Inferior parietal cortex (tissue), 1 donor: Measurements from ENCODE around the gene ZNF324.
"Not testable (repeated sequence)": the region's sequence is repeated elsewhere in the genome, so short reads cannot be mapped to it uniquely, and the experiment has no call there.

ENCODE experiments used
- DNase-seq: peaks from one replicate; pipeline ENCODE4 v3.0.0-alpha.2; 2016; ENCODE audit errors: extremely low spot score

Gene ZNF324

GRCh38 chr19:58471736-58472135, 4.9 kb downstream of the ZNF324 start:
- DNase-seq = no peak

- DNase-seq = no peak
These were observed 6.9 kb downstream of the ZNF324 start for GRCh38 chr19:58473775-58474174.

GRCh38 chr19:58474291-58474996, 7.6 kb downstream of the ZNF324 start:
- no peak for DNase-seq

GRCh38 chr19:58474997-58475713, 8.3 kb downstream of the ZNF324 start:
- DNase-seq = peak; percentile 6

GRCh38 chr19:58475714-58476497, 9.0 kb downstream of the ZNF324 start, which contains the start of gene ZNF446:
TSS of gene ZNF446 (plus strand) at chr19:58476352. CDS start at chr19:58477219, 867 bp downstream.
- DNase-seq = peak; percentile 96

GRCh38 chr19:58476498-58477015, 9.7 kb downstream of the ZNF324 start:
- DNase-seq = peak; percentile 19

GRCh38 chr19:58477130-58477529, 10.2 kb downstream of the ZNF324 start:
- DNase-seq = no peak

GRCh38 chr19:58477871-58478270, 11.0 kb downstream of the ZNF324 start:
- no peak for DNase-seq

GRCh38 chr19:58479303-58479702, 12.4 kb downstream of the ZNF324 start:
- DNase-seq = no peak

- no peak for DNase-seq
These were observed 13.0 kb downstream of the ZNF324 start for GRCh38 chr19:58479736-58480480.

GRCh38 chr19:58480481-58480830, 13.6 kb downstream of the ZNF324 start:
- DNase-seq = no peak

GRCh38 chr19:58480831-58481230, 14.0 kb downstream of the ZNF324 start:
- no peak for DNase-seq

GRCh38 chr19:58482372-58482771, 15.5 kb downstream of the ZNF324 start:
- DNase-seq = no peak

GRCh38 chr19:58483776-58484175, 16.9 kb downstream of the ZNF324 start:
- peak; percentile 29 for DNase-seq

GRCh38 chr19:58484349-58484748, 17.5 kb downstream of the ZNF324 start:
- DNase-seq = not testable (repeated sequence)

GRCh38 chr19:58491393-58491792, 24.5 kb downstream of the ZNF324 start:
- no peak for DNase-seq

GRCh38 chr19:58492265-58492664, 25.4 kb downstream of the ZNF324 start:
- DNase-seq = peak; percentile 20

GRCh38 chr19:58497634-58498170, 30.8 kb downstream of the ZNF324 start:
- DNase-seq = no peak

- no peak for DNase-seq
These were observed 31.6 kb downstream of the ZNF324 start for GRCh38 chr19:58498316-58499020.
